GM18870 (cell line): Measurements from ENCODE around the gene PRSS22.

ENCODE experiments used
- ATAC-seq: cut with Tn5 transposase; IDR thresholded peaks from one replicate; pipeline ENCODE4 v1.9.1; 2021; ENCODE audit warnings: moderate library complexity; ENCODE audit not compliant: unreplicated experiment

The PRSS22 gene

DNA sequence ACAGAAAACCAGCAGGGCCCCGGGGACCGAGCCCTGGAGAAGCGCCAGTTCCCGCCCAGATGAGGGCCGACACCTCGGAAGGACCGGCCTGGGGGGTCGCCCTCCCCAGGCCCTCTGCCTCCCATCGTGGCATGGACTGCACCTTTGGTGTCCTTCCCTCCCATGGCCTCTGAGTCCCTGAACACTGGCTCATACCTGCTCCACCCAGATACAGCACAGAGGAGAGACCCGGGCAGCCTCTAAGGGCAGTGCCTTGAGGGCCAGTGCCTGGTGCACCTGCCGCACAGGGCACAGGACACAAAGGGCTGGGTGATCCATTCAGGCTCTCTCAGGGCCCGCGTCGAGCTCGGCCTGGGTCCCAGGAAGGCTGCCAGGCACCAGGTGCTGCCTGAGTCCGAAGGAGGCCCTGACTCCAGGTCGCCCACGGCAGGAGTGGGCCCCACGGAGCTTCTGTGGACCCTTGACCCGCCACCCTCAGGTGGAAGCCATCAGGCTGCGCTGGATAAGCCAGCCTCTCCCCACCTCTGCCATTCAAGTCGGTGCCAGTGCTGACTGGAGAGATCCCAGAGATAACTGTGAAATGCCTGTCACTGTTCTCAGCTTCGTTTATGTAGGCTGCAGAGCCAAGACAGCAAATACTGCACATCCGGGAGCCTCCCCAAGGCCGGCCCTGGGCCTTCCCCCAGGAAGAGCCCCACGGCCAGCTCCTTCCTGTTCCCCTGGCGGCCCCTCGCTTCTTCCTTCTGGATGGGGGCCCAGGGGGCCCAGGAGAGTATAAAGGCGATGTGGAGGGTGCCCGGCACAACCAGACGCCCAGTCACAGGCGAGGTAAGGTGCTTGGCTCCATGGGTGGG, 28.2 kb downstream of the PRSS22 start, which contains the start of gene ZG16B:
Gene ZG16B (plus strand): TSS at position 803 of the 854 bp plus-strand sequence. CDS start 139 bp downstream, outside the sequence.
- no peak for ATAC-seq

DNA sequence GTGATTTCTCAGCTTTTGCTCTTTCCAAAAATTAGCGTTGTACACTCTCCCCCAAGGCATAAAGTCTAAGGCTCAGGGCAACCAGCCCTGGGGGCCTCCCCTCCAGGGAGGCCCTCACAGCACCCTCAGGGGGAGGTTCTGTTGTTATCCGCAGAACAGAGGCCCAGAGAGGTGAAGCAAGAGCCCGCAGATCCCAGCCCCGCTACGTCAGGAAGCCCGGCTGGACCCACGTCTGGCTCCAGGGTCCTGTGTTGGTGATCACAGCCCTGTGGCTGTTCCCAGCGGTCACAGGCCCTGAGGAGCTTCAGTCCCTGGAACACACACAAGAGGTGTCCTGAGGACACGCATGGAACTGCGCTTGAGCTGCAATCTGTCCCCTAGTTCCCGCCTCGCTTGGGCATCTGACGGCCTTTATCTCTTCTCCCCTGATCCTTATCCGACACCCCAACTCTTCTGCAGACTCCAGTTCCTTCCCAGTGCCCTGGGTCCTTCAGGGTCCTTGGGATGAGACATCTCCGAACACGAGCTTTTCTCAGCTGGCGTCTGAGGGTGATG, 29.0 kb downstream of the PRSS22 start:
- no peak for ATAC-seq

GRCh38 chr16:2828521-2828840, 29.5 kb downstream of the PRSS22 start:
- no peak for ATAC-seq

DNA sequence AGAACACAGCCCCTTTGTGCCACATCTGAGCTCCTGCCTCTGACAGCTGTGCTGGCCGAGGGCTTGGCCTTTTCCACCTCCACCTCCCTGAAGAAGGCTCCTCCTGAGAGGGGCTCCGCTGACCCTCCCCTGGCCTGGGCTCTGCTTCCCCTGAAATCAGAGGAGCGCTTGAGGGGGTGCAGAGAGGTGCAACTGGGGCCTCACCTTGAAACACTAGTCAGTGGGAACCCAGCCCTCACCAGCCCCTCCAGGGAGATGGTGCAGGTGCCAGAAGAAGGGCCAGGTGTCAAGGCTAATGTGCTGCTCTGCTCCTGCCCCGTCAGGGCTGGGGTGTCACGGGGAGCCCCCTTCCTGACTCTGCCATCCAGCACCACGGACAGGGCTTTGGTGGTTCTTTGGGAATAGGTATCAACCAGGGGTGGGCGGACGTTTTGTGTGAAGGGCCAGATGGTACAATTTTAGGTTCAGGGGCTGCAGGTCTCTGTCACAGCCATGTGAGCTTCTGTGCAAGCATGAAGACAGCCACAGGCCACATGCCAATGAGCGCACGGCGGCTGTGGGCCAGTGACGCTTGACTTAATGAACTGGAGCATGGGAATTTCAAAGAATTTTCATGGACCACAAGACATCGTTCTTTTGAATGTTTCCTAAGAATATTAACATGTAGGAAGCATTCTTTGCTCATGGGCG, 30.0 kb downstream of the PRSS22 start:
- no peak for ATAC-seq

DNA sequence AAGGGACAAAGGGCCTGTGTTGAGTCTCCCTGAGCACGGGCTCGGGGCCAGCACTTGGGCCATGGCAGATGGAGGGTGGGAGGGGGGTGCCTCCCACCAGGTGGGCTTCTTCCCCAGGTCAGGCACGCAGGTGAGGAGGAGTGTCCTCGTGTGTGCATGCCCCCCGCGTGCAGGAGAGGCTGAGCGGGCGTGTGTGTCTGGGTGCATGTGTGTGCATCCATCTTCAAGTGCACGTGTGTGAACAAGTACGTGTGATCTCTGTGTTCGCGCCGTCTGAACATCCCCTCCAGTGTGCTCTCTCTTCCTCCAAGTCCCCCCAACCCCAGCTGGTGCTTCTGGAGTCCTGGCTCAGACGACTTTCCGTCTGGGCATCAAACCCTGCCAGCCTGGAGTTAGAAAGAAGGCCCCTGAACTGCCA, 30.6 kb downstream of the PRSS22 start:
- ATAC-seq = no peak

- ATAC-seq = no peak
Measured at GRCh38 chr16:2826591-2827373, 31.2 kb downstream of the PRSS22 start.

DNA sequence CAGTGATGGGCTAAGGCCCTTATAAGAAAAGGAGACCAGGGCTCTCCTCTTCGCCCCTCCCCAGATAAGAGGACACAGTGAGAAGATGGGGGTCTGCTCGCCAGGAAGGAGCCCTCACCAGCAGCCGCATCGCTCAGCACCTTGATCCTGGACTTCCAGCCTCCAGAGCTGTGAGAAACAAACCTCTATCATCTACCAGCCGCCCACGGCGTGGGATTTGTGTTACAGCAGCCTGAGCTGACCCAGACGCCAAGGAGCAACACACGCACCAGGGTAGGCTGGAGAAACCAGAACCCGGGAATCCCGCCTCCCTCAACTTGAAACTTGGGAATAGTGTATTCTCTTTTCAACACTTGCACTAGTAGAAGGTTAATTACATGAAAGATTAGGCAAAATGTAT, 32.1 kb downstream of the PRSS22 start:
- no peak for ATAC-seq

DNA sequence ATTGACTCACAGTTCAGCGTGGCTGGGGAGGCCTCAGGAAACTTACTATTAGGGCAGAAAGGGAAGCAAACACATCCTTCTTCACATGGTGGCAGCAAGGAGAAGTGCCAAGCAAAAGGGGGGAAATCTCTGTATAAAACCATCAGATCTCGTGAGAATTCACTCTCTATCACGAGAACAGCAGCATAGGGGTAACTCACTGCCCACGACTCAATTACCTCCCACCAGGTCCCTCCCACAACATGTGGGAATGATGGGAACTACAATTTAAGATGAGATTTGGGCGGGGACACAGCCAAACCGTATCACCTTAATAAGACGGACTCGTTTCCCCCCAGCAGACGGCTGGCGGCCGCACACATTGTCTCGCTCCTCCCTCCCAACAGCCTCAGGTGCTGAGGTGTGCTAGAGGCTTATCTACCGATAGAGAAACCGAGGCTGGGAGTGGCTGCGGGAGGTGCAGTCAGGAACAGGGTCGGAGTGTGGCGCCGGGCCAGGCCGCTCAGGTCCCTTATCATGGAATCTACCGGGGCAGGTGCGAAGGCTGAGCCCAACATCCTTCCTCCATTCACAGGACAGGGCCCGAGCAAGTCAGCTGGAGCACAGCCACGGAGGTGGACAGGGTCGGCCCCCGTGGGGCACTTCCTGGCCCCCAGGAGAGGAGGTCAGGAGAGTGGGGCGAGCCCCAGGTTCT, 32.8 kb downstream of the PRSS22 start:
- ATAC-seq = no peak

GRCh38 chr16:2824626-2825025, 33.3 kb downstream of the PRSS22 start:
- ATAC-seq = no peak

GRCh38 chr16:2822496-2822895, 35.5 kb downstream of the PRSS22 start:
- no peak for ATAC-seq

DNA sequence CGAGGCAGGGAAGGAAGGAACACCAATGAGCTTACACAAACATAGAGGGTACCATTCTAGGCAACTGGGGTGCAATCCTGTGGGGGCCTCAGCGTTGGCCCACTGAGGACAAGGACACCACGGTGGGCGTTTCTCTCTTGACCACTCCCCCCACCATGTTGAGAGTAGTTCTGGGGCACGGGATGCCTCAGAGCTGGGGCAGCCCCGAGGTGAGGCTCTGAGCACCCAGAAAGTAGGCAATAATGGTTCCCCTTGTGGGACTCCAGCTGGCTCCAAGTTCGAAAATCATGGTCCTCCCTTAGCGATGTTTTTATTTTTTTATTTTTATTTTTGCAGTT, 35.8 kb downstream of the PRSS22 start:
- ATAC-seq = no peak

- ATAC-seq = no peak
Measured at GRCh38 chr16:2821487-2822157, 36.3 kb downstream of the PRSS22 start.

DNA sequence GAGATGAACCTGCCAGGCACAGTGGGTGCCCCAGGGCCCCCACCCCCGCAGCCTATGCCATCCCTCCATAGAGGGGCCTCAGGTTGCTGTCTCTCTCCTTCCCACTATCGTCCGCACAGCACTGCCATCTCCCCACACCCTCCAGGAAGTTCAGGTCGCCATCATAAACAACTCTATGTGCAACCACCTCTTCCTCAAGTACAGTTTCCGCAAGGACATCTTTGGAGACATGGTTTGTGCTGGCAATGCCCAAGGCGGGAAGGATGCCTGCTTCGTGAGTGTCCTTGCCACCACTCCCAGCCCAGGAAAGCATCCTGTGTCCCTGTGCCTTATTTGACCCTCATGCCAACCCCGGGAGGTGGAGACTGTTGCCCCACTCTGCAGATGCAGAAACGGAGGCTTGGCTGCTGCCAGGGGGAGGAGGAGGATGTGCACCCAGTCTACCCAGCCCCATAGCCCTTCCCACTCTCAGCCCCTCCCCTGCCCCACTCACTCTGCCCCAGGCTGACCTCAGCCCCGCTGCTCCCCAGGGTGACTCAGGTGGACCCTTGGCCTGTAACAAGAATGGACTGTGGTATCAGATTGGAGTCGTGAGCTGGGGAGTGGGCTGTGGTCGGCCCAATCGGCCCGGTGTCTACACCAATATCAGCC, 37.0 kb downstream of the PRSS22 start:
- no peak for ATAC-seq

DNA sequence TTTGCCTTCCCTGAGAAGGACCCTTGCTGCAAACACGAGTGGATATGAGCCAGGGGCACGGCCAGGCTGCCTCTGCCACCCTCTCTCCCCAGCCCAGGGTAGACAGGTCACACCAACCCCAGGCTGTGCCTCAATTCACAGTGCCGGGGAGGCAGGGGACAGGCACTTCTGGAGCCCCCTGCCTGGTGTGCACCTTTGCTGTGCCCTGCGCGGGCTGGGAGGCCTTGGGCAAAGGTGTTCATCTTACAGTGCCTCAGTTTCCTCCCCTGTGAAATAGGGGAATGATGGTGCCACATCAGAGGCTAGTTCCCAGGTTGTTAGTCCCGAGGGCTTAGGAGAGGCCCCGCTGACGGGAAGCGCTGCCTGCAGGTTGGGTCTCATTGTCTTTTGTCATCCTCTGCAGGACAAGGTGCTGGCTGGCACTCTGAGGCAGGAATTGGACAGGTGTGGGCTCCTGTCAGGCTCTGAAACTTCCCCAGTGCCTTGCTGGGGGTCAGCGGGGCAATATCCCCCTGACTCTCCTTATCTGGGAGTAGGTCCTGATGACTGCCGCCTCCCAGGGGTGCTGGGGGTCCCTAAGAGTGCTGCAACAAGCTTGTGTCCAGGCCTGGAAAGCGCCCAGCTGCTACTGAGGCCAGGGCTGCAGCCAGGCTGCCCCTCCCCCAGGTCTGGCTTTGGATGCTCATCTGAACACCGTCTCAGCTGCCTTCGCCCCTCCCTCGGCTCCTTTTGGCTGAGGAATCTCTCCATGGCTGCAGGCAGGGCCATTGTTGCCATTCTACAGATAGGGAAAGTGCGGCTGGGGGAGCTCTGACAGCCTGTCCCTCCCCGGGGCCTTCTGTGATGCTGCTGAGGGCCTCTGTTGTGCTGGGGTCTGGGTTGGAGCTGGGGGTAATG, 37.8 kb downstream of the PRSS22 start:
- ATAC-seq = no peak

DNA sequence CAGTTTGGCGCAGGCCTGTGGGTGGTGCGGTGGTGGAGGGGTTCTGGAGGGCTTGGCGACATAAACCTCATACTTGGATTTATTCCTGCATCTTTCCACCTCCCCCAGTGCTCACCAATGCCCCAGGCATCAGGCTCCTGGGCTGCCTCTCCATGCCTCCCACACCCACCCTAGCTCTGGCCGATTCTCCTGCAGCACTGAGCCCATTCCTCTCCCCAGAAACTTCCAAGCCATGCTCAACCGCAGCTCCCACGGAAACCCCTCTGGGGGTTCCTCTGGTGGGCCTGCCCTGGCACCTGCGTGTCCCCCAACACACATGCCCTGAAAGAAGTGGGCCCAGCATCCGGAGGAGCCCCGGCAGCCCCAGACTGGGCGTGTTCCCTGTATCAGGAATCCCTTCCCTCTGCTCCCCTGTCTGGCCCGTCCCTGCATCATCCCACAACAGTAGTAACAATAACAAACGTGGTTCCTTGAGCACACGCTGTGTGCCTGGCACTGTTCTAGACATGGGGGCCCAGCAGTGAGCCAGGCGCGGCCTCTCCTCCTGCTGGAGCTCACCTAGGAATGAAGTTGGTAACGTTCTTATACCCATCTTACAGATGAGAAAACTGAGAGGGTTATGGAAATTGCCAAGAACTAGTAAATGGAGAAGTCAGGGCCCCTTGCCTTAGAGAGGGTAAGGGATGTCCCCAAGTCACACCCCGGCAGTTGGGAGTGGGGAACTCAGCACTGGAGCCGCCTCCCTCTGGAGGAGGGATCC, 38.6 kb downstream of the PRSS22 start:
- ATAC-seq = no peak

DNA sequence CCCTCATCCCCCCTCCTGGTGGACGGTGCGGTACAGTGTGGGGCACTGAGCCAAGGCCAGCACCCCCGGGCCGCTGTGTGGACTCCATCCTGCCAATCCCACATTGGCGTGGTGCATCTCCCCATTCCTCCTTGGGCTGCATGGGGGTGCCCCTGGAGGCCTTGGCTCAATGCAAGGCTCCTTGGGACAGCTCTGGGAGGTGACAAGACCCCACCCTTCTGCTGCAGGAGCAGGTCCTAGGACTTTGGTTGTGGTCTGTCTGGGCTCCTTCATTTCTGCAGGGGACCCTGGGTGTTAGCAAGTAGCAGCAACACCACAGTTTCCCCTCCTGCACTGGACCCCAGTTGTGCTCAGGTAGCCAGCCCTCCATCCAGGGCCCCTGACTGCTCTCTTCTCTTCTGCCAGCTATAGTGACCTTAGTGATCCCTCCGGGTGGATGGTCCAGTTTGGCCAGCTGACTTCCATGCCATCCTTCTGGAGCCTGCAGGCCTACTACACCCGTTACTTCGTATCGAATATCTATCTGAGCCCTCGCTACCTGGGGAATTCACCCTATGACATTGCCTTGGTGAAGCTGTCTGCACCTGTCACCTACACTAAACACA, 39.6 kb downstream of the PRSS22 start:
- ATAC-seq = no peak
